ENCODE results near the gene ST3GAL4. TPM values are rescaled to one million over a fixed set of nuclear protein-coding genes. Genes with fewer than 3 reads are reported as not detected.
A peak's percentile ranks its signal among the peaks of the same experiment; 100 is the strongest.

ST3GAL4 gene
- total RNA-seq, 1 donor = 13.8 TPM

- no peak overlapping the region for H3K27ac ChIP-seq (ENCODE audit: low read depth, low read length)
- no peaks in the 10 kb centered on the region for H4K20me1 ChIP-seq (ENCODE audit: insufficient read depth, low read length)
Observed at GRCh38 chr11:126410649-126411048, 55.2 kb downstream of the ST3GAL4 start.

GRCh38 chr11:126411971-126412381 is 56.5 kb downstream of the ST3GAL4 start:
- Histone ChIP-seq H3K4me2 (ENCODE audit: insufficient read depth, low read length) (no peak overlapping the region), H3K27ac (ENCODE audit: low read depth, low read length) (no peak overlapping the region), H3K4me1 (ENCODE audit: insufficient read depth, low read length) (peaks cover 4% of the 10 kb centered on the region), H4K20me1 (ENCODE audit: insufficient read depth, low read length) (no peaks in the 10 kb centered on the region), H3K4me3 (ENCODE audit: insufficient read depth, low read length) (no peak overlapping the region), H3K79me2 (ENCODE audit: insufficient read depth, low read length) (no peaks in the 10 kb centered on the region), H3K9me3 (ENCODE audit: low read depth, low read length) (no peaks in the 10 kb centered on the region), H3K27me3 (ENCODE audit: insufficient read depth, low read length) (no peaks in the 10 kb centered on the region), H3K36me3 (ENCODE audit: insufficient read depth, low read length) (peaks cover 26% of the 10 kb centered on the region), H2AFZ (ENCODE audit: low read length) (no peak overlapping the region)
- TF ChIP-seq CTCF (IDR thresholded peaks at IDR 0.05; ENCODE audit: extremely low read depth, low read depth, low read length) = peak; percentile 19
- DNase-seq (ENCODE audit: insufficient read length, low spot score, missing footprints) = peak; percentile 80

More at GRCh38 chr11:126410649-126411048, 55.2 kb downstream of the ST3GAL4 start:
- peaks cover 27% of the 10 kb centered on the region for H3K36me3 ChIP-seq (ENCODE audit: insufficient read depth, low read length)
- H3K9me3 ChIP-seq (ENCODE audit: low read depth, low read length) = no peaks in the 10 kb centered on the region
- H3K79me2 ChIP-seq (ENCODE audit: insufficient read depth, low read length) = no peaks in the 10 kb centered on the region
- no peak overlapping the region for H3K4me2 ChIP-seq (ENCODE audit: insufficient read depth, low read length)
- no peak for TF ChIP-seq CTCF (IDR thresholded peaks at IDR 0.05; ENCODE audit: extremely low read depth, low read depth, low read length)
- no peak overlapping the region for H3K4me3 ChIP-seq (ENCODE audit: insufficient read depth, low read length)
- no peaks in the 10 kb centered on the region for H3K27me3 ChIP-seq (ENCODE audit: insufficient read depth, low read length)
- peak; percentile 88 for DNase-seq (ENCODE audit: insufficient read length, low spot score, missing footprints)
- no peak overlapping the region for H2AFZ ChIP-seq (ENCODE audit: low read length)
- H3K4me1 ChIP-seq (ENCODE audit: insufficient read depth, low read length) = peaks cover 4% of the 10 kb centered on the region

- Histone ChIP-seq H3K4me3 (ENCODE audit: insufficient read depth, low read length) (no peak overlapping the region), H3K4me2 (ENCODE audit: insufficient read depth, low read length) (no peak overlapping the region), H3K9me3 (ENCODE audit: low read depth, low read length) (no peaks in the 10 kb centered on the region), H4K20me1 (ENCODE audit: insufficient read depth, low read length) (no peaks in the 10 kb centered on the region), H3K27me3 (ENCODE audit: insufficient read depth, low read length) (no peaks in the 10 kb centered on the region), H3K4me1 (ENCODE audit: insufficient read depth, low read length) (peaks cover 4% of the 10 kb centered on the region), H2AFZ (ENCODE audit: low read length) (no peak overlapping the region), H3K79me2 (ENCODE audit: insufficient read depth, low read length) (no peaks in the 10 kb centered on the region), H3K36me3 (ENCODE audit: insufficient read depth, low read length) (peaks cover 22% of the 10 kb centered on the region), H3K27ac (ENCODE audit: low read depth, low read length) (no peak overlapping the region)
- peak; percentile 58 for DNase-seq (ENCODE audit: insufficient read length, low spot score, missing footprints)
- TF ChIP-seq CTCF (IDR thresholded peaks at IDR 0.05; ENCODE audit: extremely low read depth, low read depth, low read length) = no peak
Observed at GRCh38 chr11:126413426-126413825, 57.9 kb downstream of the ST3GAL4 start.

- peaks cover 19% of the 10 kb centered on the region for H3K36me3 ChIP-seq (ENCODE audit: insufficient read depth, low read length)
- no peaks in the 10 kb centered on the region for H3K79me2 ChIP-seq (ENCODE audit: insufficient read depth, low read length)
- H3K4me3 ChIP-seq (ENCODE audit: insufficient read depth, low read length) = no peak overlapping the region
Observed at GRCh38 chr11:126413843-126414405, 58.4 kb downstream of the ST3GAL4 start.

More at GRCh38 chr11:126413843-126414405, 58.4 kb downstream of the ST3GAL4 start:
- Histone ChIP-seq H3K9me3 (ENCODE audit: low read depth, low read length) (no peaks in the 10 kb centered on the region), H3K27me3 (ENCODE audit: insufficient read depth, low read length) (no peaks in the 10 kb centered on the region), H2AFZ (ENCODE audit: low read length) (no peak overlapping the region), H3K27ac (ENCODE audit: low read depth, low read length) (no peak overlapping the region), H4K20me1 (ENCODE audit: insufficient read depth, low read length) (no peaks in the 10 kb centered on the region), H3K4me1 (ENCODE audit: insufficient read depth, low read length) (peaks cover 4% of the 10 kb centered on the region), H3K4me2 (ENCODE audit: insufficient read depth, low read length) (no peak overlapping the region)
- TF ChIP-seq CTCF (IDR thresholded peaks at IDR 0.05; ENCODE audit: extremely low read depth, low read depth, low read length) = no peak
- DNase-seq (ENCODE audit: insufficient read length, low spot score, missing footprints) = no peak
